ENCODE data around the gene COL15A1. TPM values are rescaled to one million over a fixed set of nuclear protein-coding genes. Genes with fewer than 3 reads are reported as not detected.

The COL15A1 gene
- total RNA-seq, 1 donor from 2014 or later, result 11.8 TPM

DNA sequence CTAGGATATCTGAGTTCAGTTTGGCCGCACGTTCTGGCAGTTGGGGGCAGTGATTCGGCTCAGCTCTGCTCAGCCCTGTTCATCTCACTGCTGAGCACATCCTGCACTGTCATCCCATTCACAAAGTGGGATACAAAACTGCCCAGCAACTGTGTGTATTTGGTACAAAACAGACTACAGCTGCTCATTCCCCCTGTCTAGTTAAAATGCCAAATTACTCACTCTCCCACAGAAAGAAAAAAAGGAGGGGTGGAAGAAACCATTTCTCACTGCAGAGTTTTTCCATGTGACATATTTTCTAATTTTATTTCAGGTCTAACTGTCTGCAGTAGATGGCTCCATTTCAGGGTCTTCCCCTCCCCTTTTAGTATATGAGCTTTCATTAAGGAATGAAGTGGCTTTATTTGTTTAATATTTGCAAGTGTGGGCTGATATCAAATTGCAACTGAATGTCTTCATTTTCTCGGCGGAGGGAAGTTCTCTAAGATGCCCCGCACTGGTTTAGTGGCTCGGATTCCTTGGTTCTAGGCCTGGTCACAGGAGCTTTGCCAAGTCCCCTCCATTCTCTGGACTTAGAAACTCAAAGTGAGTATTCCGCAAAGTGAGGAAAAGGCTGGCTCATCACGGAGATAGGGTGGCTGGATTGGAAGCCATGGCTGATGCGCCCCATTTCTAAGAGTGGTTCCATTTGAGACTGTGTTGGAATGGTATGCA, 14.7 kb downstream of the COL15A1 start:
- Histone ChIP-seq H3K4me3 (ENCODE audit: low read depth, low read length) (no peak overlapping the region), H3K27me3 (ENCODE audit: control insufficient read depth, insufficient read depth, low read length) (peaks cover 6% of the 10 kb centered on the region), H3K36me3 (ENCODE audit: control insufficient read depth, insufficient read depth, low read length) (no peaks in the 10 kb centered on the region)
- TF ChIP-seq, protein P1, sequence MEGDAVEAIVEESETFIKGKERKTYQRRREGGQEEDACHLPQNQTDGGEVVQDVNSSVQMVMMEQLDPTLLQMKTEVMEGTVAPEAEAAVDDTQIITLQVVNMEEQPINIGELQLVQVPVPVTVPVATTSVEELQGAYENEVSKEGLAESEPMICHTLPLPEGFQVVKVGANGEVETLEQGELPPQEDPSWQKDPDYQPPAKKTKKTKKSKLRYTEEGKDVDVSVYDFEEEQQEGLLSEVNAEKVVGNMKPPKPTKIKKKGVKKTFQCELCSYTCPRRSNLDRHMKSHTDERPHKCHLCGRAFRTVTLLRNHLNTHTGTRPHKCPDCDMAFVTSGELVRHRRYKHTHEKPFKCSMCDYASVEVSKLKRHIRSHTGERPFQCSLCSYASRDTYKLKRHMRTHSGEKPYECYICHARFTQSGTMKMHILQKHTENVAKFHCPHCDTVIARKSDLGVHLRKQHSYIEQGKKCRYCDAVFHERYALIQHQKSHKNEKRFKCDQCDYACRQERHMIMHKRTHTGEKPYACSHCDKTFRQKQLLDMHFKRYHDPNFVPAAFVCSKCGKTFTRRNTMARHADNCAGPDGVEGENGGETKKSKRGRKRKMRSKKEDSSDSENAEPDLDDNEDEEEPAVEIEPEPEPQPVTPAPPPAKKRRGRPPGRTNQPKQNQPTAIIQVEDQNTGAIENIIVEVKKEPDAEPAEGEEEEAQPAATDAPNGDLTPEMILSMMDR (IDR thresholded peaks at IDR 0.05; ENCODE audit: insufficient read depth, low read length, poor library complexity, severe bottlenecking), result no peak
- DNase-seq (ENCODE audit: low read depth), result no peak

DNA sequence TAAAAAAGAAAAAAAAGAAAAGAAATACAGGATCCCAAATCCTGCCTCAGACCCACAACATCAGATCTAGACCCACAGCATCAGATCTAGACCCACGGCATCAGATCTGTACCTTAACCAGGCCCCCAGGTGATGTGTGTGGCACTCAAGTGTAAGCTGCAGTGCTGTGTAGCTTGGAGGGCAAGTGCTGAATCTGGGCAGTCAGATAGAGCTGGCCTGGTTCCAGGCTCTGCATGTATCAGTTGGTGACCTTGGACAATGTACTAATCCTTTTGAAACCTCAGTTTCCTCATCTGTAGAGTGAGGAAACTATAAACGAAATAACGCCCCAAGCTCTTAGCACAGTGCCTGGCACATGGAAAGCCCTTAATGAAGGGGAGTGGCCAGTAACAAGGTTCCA, 16.7 kb downstream of the COL15A1 start:
- no peak for DNase-seq (ENCODE audit: low read depth)
- Histone ChIP-seq H3K36me3 (ENCODE audit: control insufficient read depth, insufficient read depth, low read length) (no peaks in the 10 kb centered on the region), H3K27me3 (ENCODE audit: control insufficient read depth, insufficient read depth, low read length) (peaks cover 8% of the 10 kb centered on the region), H3K4me3 (ENCODE audit: low read depth, low read length) (no peak overlapping the region)
- TF ChIP-seq, protein P1 (IDR thresholded peaks at IDR 0.05; ENCODE audit: insufficient read depth, low read length, poor library complexity, severe bottlenecking), result no peak

DNA sequence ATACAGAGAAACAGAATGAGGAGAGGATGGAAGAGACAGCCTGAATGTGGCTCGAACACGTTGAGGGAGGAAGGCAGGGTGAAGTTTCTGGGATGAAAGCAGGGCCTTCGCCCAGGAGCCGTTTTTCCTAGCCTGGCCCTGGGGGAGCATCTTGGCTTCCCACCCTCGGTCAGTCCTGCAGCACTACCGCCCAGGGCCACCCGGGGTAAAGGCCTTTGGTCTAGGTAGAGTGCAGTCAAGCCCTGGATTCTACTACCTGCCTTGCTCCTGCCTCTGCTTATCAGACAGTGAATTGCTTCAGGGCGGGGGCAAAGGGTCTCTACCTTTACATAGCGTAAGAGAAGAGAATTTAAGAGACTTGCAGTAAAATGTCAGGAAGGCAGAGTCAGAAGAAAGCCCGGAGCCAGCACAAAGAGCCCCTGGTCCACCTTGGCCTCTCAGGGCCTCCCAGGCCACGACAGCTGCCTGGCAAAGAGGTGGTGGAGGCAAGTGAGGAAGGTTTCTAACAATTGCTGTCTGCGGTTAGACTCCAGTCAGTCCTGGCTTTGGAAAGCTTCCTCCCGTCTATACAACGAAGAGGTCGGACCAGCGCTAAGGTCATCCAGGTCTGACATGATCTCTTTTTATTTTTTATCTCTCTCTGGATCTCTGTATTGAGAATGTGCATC, 17.9 kb downstream of the COL15A1 start:
- no peak overlapping the region for H3K4me3 ChIP-seq (ENCODE audit: low read depth, low read length)
- TF ChIP-seq, protein P1 (IDR thresholded peaks at IDR 0.05; ENCODE audit: insufficient read depth, low read length, poor library complexity, severe bottlenecking), result no peak
- no peak for DNase-seq (ENCODE audit: low read depth)
- H3K27me3 ChIP-seq (ENCODE audit: control insufficient read depth, insufficient read depth, low read length), result peaks cover 8% of the 10 kb centered on the region
- H3K36me3 ChIP-seq (ENCODE audit: control insufficient read depth, insufficient read depth, low read length), result no peaks in the 10 kb centered on the region

DNA sequence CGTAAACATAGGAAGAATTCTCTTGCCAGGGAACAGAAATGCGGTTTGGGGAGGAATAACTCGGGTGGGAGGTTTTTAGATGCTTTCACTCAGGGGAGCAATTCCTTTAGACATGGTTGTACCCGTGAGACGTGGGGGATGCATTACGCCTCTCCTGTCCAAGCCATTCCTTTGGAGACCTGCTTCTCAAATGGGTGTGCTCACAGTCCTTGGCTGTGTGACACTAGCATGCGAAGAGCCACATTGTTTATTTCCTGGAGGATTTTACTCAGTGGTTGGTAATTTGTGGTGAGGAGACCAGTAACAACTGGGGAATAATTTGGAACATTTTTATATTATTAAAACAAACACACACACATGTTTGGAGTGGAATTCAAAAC, 18.5 kb downstream of the COL15A1 start:
- TF ChIP-seq, protein P1 (IDR thresholded peaks at IDR 0.05; ENCODE audit: insufficient read depth, low read length, poor library complexity, severe bottlenecking), result no peak
- Histone ChIP-seq H3K27me3 (ENCODE audit: control insufficient read depth, insufficient read depth, low read length) (peaks cover 8% of the 10 kb centered on the region), H3K36me3 (ENCODE audit: control insufficient read depth, insufficient read depth, low read length) (no peaks in the 10 kb centered on the region), H3K4me3 (ENCODE audit: low read depth, low read length) (no peak overlapping the region)
- no peak for DNase-seq (ENCODE audit: low read depth)

DNA sequence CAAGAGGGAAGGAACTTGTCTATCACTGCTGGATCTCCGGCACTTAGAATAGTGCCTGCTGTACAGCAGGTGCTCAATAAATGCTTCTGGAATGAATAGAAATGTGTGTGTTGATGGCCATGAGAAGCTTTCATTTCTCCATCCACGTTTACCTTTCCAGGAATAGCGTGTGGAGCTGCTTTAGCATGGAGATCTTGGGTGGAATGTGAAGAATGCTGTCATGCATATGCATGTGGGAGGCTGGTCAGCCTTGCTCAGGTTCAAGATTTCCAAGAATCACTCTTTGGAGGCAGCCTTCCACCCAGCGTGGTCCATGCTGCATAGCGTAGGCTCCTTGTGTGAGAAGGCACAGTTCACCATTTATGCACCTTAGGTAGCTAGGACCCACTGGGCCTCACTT, 19.2 kb downstream of the COL15A1 start:
- Histone ChIP-seq H3K36me3 (ENCODE audit: control insufficient read depth, insufficient read depth, low read length) (no peaks in the 10 kb centered on the region), H3K27me3 (ENCODE audit: control insufficient read depth, insufficient read depth, low read length) (peaks cover 8% of the 10 kb centered on the region), H3K4me3 (ENCODE audit: low read depth, low read length) (no peak overlapping the region)
- TF ChIP-seq, protein P1 (IDR thresholded peaks at IDR 0.05; ENCODE audit: insufficient read depth, low read length, poor library complexity, severe bottlenecking), result no peak
- no peak for DNase-seq (ENCODE audit: low read depth)
